Esophagus squamous epithelium (tissue), 4 donors: ENCODE results near the gene PITPNM3.

Experiments
- CTCF ChIP-seq, 6 experiments: fragments of 450-650 bp in 4 of 6; fragments of 200-600 bp in 2 of 6; sonication (generic) in 2 of 6; IDR thresholded peaks; one replicate each; pipeline ENCODE4 v1.5.1; 2016 to 2019; ENCODE audit warnings: antibody characterized with exemption in 6 of 6, mild to moderate bottlenecking in 4 of 6, moderate library complexity in 4 of 6
- POLR2A ChIP-seq, 4 donors: fragments of 450-650 bp; IDR thresholded peaks; one replicate each; pipeline ENCODE4 v1.6.1; 2017; ENCODE audit warnings: antibody characterized with exemption in 4 of 4, mild to moderate bottlenecking in 4 of 4, moderate library complexity in 3 of 4

GRCh38 chr17:6482105-6482455 lies 74.3 kb downstream of the PITPNM3 start:
- no peak for TF ChIP-seq POLR2A (IDR thresholded peaks at IDR 0.05)
- no peak for TF ChIP-seq CTCF (IDR thresholded peaks at IDR 0.05)
